ENCODE measurements around the gene TRIO. TPM values are rescaled to one million over a fixed set of nuclear protein-coding genes. Genes with fewer than 3 reads are reported as not detected.

Gene TRIO
- total RNA-seq, 3 donors from 2014 or later (not counting 1 experiment from before 2014, with no cell fraction given) = 84.6 to 136 (median 94.3) TPM

DNA sequence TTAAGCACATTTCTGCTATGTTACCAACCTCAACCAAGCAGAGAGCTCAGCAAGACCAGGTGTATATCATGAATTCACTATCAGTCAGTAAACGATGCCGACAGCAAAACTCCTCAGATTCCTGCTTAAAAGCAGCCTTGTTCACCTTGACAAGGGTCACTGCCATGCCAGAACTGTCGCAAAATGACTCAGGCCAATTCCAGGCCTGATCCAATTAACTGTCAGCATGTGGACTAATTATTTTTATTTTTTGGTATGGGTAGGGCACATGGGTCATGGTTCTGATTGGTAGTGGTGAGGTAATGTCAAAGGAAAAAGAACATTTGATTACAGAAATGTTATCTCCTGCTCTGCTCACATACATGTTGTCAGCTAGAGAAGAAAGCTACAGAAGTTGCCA lies 224.2 kb downstream of the TRIO start:
- Histone ChIP-seq H3K27me3 (ENCODE audit: control insufficient read depth, insufficient read depth, low read length) (no peaks in the 10 kb centered on the region), H3K9me3 (ENCODE audit: control insufficient read depth, insufficient read depth, low read length) (no peaks in the 10 kb centered on the region), H3K4me3 (ENCODE audit: low read length) (no peak overlapping the region), H3K27ac (ENCODE audit: low read length) (no peak overlapping the region), H3K36me3 (ENCODE audit: control insufficient read depth, insufficient read depth, low read length) (peaks cover 22% of the 10 kb centered on the region), H3K4me1 (ENCODE audit: control insufficient read depth, insufficient read depth, low read length) (peaks cover 50% of the 10 kb centered on the region)
- Mint-ChIP-seq H3K27me3 (ENCODE audit: low read depth in 2 of 2) (no peaks in the 10 kb centered on the region), H3K9me3 (no peaks in the 10 kb centered on the region), H3K36me3 (peaks cover 8% of the 10 kb centered on the region), H3K4me1 (peaks cover 50 to 53% of the 10 kb centered on the region in 2 donors), H3K4me3 (peak overlapping the region; percentile 4), H3K27ac (no peak overlapping the region)
- 98% methylated on average over 3 of the region's 3 CpGs for WGBS (ENCODE audit: insufficient coverage)
- ATAC-seq (no peak), DNase-seq (no peak)
- intact Hi-C loops (cut with micrococcal nuclease) = loop anchor here (2.0 to 10.0 kb wide), 2 partner anchors 15 to 637 kb away; no protein-coding TSS in a partner anchor
- TF ChIP-seq, protein P1, sequence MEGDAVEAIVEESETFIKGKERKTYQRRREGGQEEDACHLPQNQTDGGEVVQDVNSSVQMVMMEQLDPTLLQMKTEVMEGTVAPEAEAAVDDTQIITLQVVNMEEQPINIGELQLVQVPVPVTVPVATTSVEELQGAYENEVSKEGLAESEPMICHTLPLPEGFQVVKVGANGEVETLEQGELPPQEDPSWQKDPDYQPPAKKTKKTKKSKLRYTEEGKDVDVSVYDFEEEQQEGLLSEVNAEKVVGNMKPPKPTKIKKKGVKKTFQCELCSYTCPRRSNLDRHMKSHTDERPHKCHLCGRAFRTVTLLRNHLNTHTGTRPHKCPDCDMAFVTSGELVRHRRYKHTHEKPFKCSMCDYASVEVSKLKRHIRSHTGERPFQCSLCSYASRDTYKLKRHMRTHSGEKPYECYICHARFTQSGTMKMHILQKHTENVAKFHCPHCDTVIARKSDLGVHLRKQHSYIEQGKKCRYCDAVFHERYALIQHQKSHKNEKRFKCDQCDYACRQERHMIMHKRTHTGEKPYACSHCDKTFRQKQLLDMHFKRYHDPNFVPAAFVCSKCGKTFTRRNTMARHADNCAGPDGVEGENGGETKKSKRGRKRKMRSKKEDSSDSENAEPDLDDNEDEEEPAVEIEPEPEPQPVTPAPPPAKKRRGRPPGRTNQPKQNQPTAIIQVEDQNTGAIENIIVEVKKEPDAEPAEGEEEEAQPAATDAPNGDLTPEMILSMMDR (IDR thresholded peaks at IDR 0.05) = no peak

GRCh38 chr5:14369780-14370179 lies 226.6 kb downstream of the TRIO start:
- 50% methylated on average over 6 of the region's 6 CpGs for WGBS (ENCODE audit: insufficient coverage)
- H3K27me3 ChIP-seq (ENCODE audit: control insufficient read depth, insufficient read depth, low read length) = no peaks in the 10 kb centered on the region
- H3K4me1 Mint-ChIP-seq = peaks cover 43 to 44% of the 10 kb centered on the region in 2 donors
- peak overlapping the region; percentile 66 for H3K4me3 Mint-ChIP-seq
- no peaks in the 10 kb centered on the region for H3K36me3 Mint-ChIP-seq
- TF ChIP-seq, protein P1 (IDR thresholded peaks at IDR 0.05) = no peak
- H3K4me3 ChIP-seq (ENCODE audit: low read length) = no peak overlapping the region
- no peaks in the 10 kb centered on the region for H3K9me3 Mint-ChIP-seq
- H3K27ac Mint-ChIP-seq = peak overlapping the region; percentile 74 to 80
- intact Hi-C loops (cut with micrococcal nuclease) = loop anchor here (10.0 kb wide), 1 partner anchor 635 kb away; no protein-coding TSS in a partner anchor
- DNase-seq = peak in 1 of 2 donors; percentile 17
- peak; percentile 60 to 72 (median 70) for ATAC-seq
- H3K27me3 Mint-ChIP-seq (ENCODE audit: low read depth in 2 of 2) = no peaks in the 10 kb centered on the region
- H3K36me3 ChIP-seq (ENCODE audit: control insufficient read depth, insufficient read depth, low read length) = peaks cover 27% of the 10 kb centered on the region
- peak overlapping the region; percentile 60 for H3K27ac ChIP-seq (ENCODE audit: low read length)
- H3K9me3 ChIP-seq (ENCODE audit: control insufficient read depth, insufficient read depth, low read length) = no peaks in the 10 kb centered on the region
- peaks cover 44% of the 10 kb centered on the region for H3K4me1 ChIP-seq (ENCODE audit: control insufficient read depth, insufficient read depth, low read length)

DNA sequence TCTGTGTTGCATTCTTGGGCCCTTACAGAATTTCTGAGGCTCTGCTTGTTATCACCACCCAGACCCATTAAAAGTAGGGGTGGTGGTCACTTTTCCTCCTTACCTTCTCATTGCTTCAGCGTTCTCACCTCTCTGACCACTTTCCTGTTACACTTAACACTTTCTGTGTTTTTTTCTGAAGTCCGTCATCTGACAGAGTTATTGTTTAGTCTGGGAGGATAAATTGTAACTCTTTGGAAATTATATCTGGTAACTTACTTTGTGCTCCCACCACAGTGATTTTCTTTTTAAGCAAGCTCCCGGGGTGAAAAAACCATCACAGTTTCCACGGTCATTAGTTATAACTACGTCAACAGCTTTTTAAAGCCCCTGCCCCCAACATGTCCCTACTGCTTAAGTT lies 227.2 kb downstream of the TRIO start:
- Histone ChIP-seq H3K9me3 (ENCODE audit: control insufficient read depth, insufficient read depth, low read length) (no peaks in the 10 kb centered on the region), H3K4me1 (ENCODE audit: control insufficient read depth, insufficient read depth, low read length) (peaks cover 38% of the 10 kb centered on the region), H3K36me3 (ENCODE audit: control insufficient read depth, insufficient read depth, low read length) (peaks cover 27% of the 10 kb centered on the region), H3K27ac (ENCODE audit: low read length) (peak overlapping the region; percentile 60), H3K27me3 (ENCODE audit: control insufficient read depth, insufficient read depth, low read length) (no peaks in the 10 kb centered on the region), H3K4me3 (ENCODE audit: low read length) (no peak overlapping the region)
- Mint-ChIP-seq H3K4me3 (peak overlapping the region; percentile 66), H3K36me3 (no peaks in the 10 kb centered on the region), H3K4me1 (peaks cover 37 to 38% of the 10 kb centered on the region in 2 donors), H3K27me3 (ENCODE audit: low read depth in 2 of 2) (no peaks in the 10 kb centered on the region), H3K9me3 (no peaks in the 10 kb centered on the region), H3K27ac (peak overlapping the region; percentile 74 to 80)
- TF ChIP-seq, protein P1 (IDR thresholded peaks at IDR 0.05) = no peak
- WGBS (ENCODE audit: insufficient coverage) = 42% methylated on average over 3 of the region's 5 CpGs
- ATAC-seq = peak in 2 of 3 donors; percentile 34 to 41
- intact Hi-C loops (cut with micrococcal nuclease) = no loop called here
- no peak for DNase-seq

DNA sequence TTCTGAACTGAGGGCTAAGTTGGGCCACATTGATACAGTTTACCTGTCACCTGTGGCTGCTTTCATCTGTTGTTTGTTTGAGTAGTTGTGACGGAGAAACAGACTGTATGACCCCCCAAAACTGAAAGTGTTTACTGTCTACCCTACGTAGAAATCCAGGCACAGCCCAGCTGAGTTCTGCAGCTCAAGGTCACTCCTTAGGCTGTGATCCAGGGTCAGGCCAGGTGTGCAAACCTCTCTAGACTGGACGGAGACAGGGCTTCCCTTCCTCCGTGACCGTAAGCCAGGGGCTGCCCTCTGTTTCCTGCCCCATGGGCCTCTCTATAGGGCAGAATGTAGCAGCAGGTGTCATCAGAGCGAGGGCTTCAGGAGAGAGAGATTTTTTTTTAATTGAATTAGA lies 230.5 kb downstream of the TRIO start:
- no peaks in the 10 kb centered on the region for H3K9me3 Mint-ChIP-seq
- DNase-seq = no peak

More for the DNA sequence above, 230.5 kb downstream of the TRIO start:
- peaks cover 10% of the 10 kb centered on the region for H3K36me3 Mint-ChIP-seq
- H3K9me3 ChIP-seq (ENCODE audit: control insufficient read depth, insufficient read depth, low read length) = no peaks in the 10 kb centered on the region
- H3K36me3 ChIP-seq (ENCODE audit: control insufficient read depth, insufficient read depth, low read length) = peaks cover 25% of the 10 kb centered on the region
- no peaks in the 10 kb centered on the region for H3K27me3 ChIP-seq (ENCODE audit: control insufficient read depth, insufficient read depth, low read length)
- WGBS (ENCODE audit: insufficient coverage) = 91% methylated on average over 6 of the region's 6 CpGs
- H3K4me3 Mint-ChIP-seq = no peak overlapping the region
- H3K4me1 Mint-ChIP-seq = peaks cover 20 to 22% of the 10 kb centered on the region in 2 donors
- H3K27ac ChIP-seq (ENCODE audit: low read length) = no peak overlapping the region
- H3K4me1 ChIP-seq (ENCODE audit: control insufficient read depth, insufficient read depth, low read length) = peaks cover 19% of the 10 kb centered on the region
- intact Hi-C loops (cut with micrococcal nuclease) = no loop called here
- H3K27ac Mint-ChIP-seq = peak overlapping the region in 1 of 2 donors; percentile 18
- H3K4me3 ChIP-seq (ENCODE audit: low read length) = no peak overlapping the region
- ATAC-seq = no peak
- TF ChIP-seq, protein P1 (IDR thresholded peaks at IDR 0.05) = no peak
- no peaks in the 10 kb centered on the region for H3K27me3 Mint-ChIP-seq (ENCODE audit: low read depth in 2 of 2)
